GM11168 (cell line): ENCODE measurements around the gene SLC27A6.
"Not testable (repeated sequence)": the region's sequence is repeated elsewhere in the genome, so short reads cannot be mapped to it uniquely, and the experiment has no call there.

Experiments
- in situ Hi-C: fragments of 300-500 bp; cut with MboI; formaldehyde crosslinking; loops from one replicate; pipeline ENCODE4 v1.12.0; 2022; ENCODE audit warnings: low sequenced_read_pairs; ENCODE audit not compliant: unreplicated experiment

Gene SLC27A6

GRCh38 chr5:128965011-128965637, at the start of gene SLC27A6:
Gene SLC27A6 (plus strand): TSS chr5:128965488. CDS start chr5:128966138, 650 bp downstream.
- in situ Hi-C loops = no loop called here

GRCh38 chr5:128919542-128919941, 45.7 kb upstream of the SLC27A6 start:
- in situ Hi-C loops = loop anchor here (25.0 kb wide), 1 partner anchor 218 kb away; no protein-coding TSS in a partner anchor

- in situ Hi-C loops = loop anchor here (25.0 kb wide), 1 partner anchor 217 kb away; no protein-coding TSS in a partner anchor
These were observed 44.7 kb upstream of the SLC27A6 start for GRCh38 chr5:128920345-128921215.

- in situ Hi-C loops = loop anchor here (25.0 kb wide), 1 partner anchor 213 kb away; no protein-coding TSS in a partner anchor
These were observed 41.0 kb upstream of the SLC27A6 start for GRCh38 chr5:128924299-128924698.

- in situ Hi-C loops = no loop called here
These were observed 39.3 kb upstream of the SLC27A6 start for GRCh38 chr5:128925973-128926372.

GRCh38 chr5:128927644-128928043, 37.6 kb upstream of the SLC27A6 start:
- in situ Hi-C loops = no loop called here

- in situ Hi-C loops = not testable (repeated sequence)
These were observed 33.1 kb upstream of the SLC27A6 start for GRCh38 chr5:128932232-128932631.

GRCh38 chr5:128943100-128943499, 22.2 kb upstream of the SLC27A6 start:
- in situ Hi-C loops = not testable (repeated sequence)

GRCh38 chr5:128949847-128950546, 15.3 kb upstream of the SLC27A6 start:
- in situ Hi-C loops = no loop called here

- in situ Hi-C loops = not testable (repeated sequence)
These were observed 14.0 kb upstream of the SLC27A6 start for GRCh38 chr5:128951301-128951700.

GRCh38 chr5:128956164-128956563, 9.1 kb upstream of the SLC27A6 start:
- in situ Hi-C loops = no loop called here

GRCh38 chr5:128962211-128962610, 3.1 kb upstream of the SLC27A6 start:
- in situ Hi-C loops = no loop called here

- in situ Hi-C loops = no loop called here
These were observed 482 bp downstream of the SLC27A6 start for GRCh38 chr5:128965638-128966302.

- in situ Hi-C loops = no loop called here
These were observed 1.1 kb downstream of the SLC27A6 start for GRCh38 chr5:128966375-128966774.

- in situ Hi-C loops = no loop called here
These were observed 1.6 kb downstream of the SLC27A6 start for GRCh38 chr5:128966846-128967245.

GRCh38 chr5:128973244-128973643, 8.0 kb downstream of the SLC27A6 start:
- in situ Hi-C loops = no loop called here

- in situ Hi-C loops = no loop called here
These were observed 9.3 kb downstream of the SLC27A6 start for GRCh38 chr5:128974567-128974966.

- in situ Hi-C loops = no loop called here
These were observed 14.5 kb downstream of the SLC27A6 start for GRCh38 chr5:128979761-128980160.

GRCh38 chr5:128980917-128981316, 15.6 kb downstream of the SLC27A6 start:
- in situ Hi-C loops = no loop called here

- in situ Hi-C loops = no loop called here
These were observed 19.2 kb downstream of the SLC27A6 start for GRCh38 chr5:128984480-128984879.
